Measurements from ENCODE around the gene COQ2.

Gene COQ2

GRCh38 chr4:83269256-83269655, 15.3 kb downstream of the COQ2 start:
- Mint-ChIP-seq H3K4me3 (no peak overlapping the region), H3K36me3 (ENCODE audit: low read depth) (peaks cover 51% of the 10 kb centered on the region), H3K27me3 (no peaks in the 10 kb centered on the region), H3K9me3 (no peaks in the 10 kb centered on the region), H3K27ac (no peak overlapping the region), H3K4me1 (ENCODE audit: low read depth) (peaks cover 14% of the 10 kb centered on the region)
- intact Hi-C loops (cut with micrococcal nuclease) = no loop called here

GRCh38 chr4:83268491-83268890, 16.1 kb downstream of the COQ2 start:
- intact Hi-C loops (cut with micrococcal nuclease) = no loop called here
- peaks cover 51% of the 10 kb centered on the region for H3K36me3 Mint-ChIP-seq (ENCODE audit: low read depth)
- H3K4me1 Mint-ChIP-seq (ENCODE audit: low read depth) = peaks cover 14% of the 10 kb centered on the region
- H3K27ac Mint-ChIP-seq = no peak overlapping the region
- H3K27me3 Mint-ChIP-seq = no peaks in the 10 kb centered on the region
- no peak overlapping the region for H3K4me3 Mint-ChIP-seq
- H3K9me3 Mint-ChIP-seq = no peaks in the 10 kb centered on the region

- H3K36me3 Mint-ChIP-seq (ENCODE audit: low read depth) = peaks cover 56% of the 10 kb centered on the region
- intact Hi-C loops (cut with micrococcal nuclease) = no loop called here
- no peaks in the 10 kb centered on the region for H3K27me3 Mint-ChIP-seq
- no peaks in the 10 kb centered on the region for H3K9me3 Mint-ChIP-seq
- no peak overlapping the region for H3K4me3 Mint-ChIP-seq
- peaks cover 11% of the 10 kb centered on the region for H3K4me1 Mint-ChIP-seq (ENCODE audit: low read depth)
- H3K27ac Mint-ChIP-seq = no peak overlapping the region
Observed at GRCh38 chr4:83267830-83268475, 16.6 kb downstream of the COQ2 start.

- no peak overlapping the region for H3K4me3 Mint-ChIP-seq
- H3K27me3 Mint-ChIP-seq = no peaks in the 10 kb centered on the region
- intact Hi-C loops (cut with micrococcal nuclease) = no loop called here
Observed at GRCh38 chr4:83267121-83267829, 17.3 kb downstream of the COQ2 start.

GRCh38 chr4:83266689-83267088, 17.9 kb downstream of the COQ2 start:
- Mint-ChIP-seq H3K27ac (no peak overlapping the region), H3K27me3 (no peaks in the 10 kb centered on the region)
- intact Hi-C loops (cut with micrococcal nuclease) = no loop called here

More at GRCh38 chr4:83267121-83267829, 17.3 kb downstream of the COQ2 start:
- H3K9me3 Mint-ChIP-seq = no peaks in the 10 kb centered on the region
- H3K27ac Mint-ChIP-seq = no peak overlapping the region
- H3K36me3 Mint-ChIP-seq (ENCODE audit: low read depth) = peaks cover 62% of the 10 kb centered on the region
- peaks cover 6% of the 10 kb centered on the region for H3K4me1 Mint-ChIP-seq (ENCODE audit: low read depth)

GRCh38 chr4:83263106-83263505, 21.5 kb downstream of the COQ2 start:
- Mint-ChIP-seq H3K36me3 (ENCODE audit: low read depth) (peaks cover 47% of the 10 kb centered on the region), H3K9me3 (no peaks in the 10 kb centered on the region), H3K4me3 (no peak overlapping the region), H3K4me1 (ENCODE audit: low read depth) (peaks cover 6% of the 10 kb centered on the region), H3K27me3 (no peaks in the 10 kb centered on the region), H3K27ac (no peak overlapping the region)
- intact Hi-C loops (cut with micrococcal nuclease) = loop anchor here (5.0 kb wide), 1 partner anchor 206 kb away; no protein-coding TSS in a partner anchor

More at GRCh38 chr4:83266689-83267088, 17.9 kb downstream of the COQ2 start:
- Mint-ChIP-seq H3K4me3 (no peak overlapping the region), H3K36me3 (ENCODE audit: low read depth) (peaks cover 64% of the 10 kb centered on the region), H3K9me3 (no peaks in the 10 kb centered on the region), H3K4me1 (ENCODE audit: low read depth) (peaks cover 6% of the 10 kb centered on the region)

GRCh38 chr4:83262682-83263081, 21.9 kb downstream of the COQ2 start:
- peaks cover 7% of the 10 kb centered on the region for H3K4me1 Mint-ChIP-seq (ENCODE audit: low read depth)
- H3K36me3 Mint-ChIP-seq (ENCODE audit: low read depth) = peaks cover 43% of the 10 kb centered on the region
- intact Hi-C loops (cut with micrococcal nuclease) = loop anchor here (5.0 kb wide), 1 partner anchor 205 kb away; no protein-coding TSS in a partner anchor
- no peak overlapping the region for H3K4me3 Mint-ChIP-seq
- no peaks in the 10 kb centered on the region for H3K27me3 Mint-ChIP-seq
- H3K9me3 Mint-ChIP-seq = no peaks in the 10 kb centered on the region
- no peak overlapping the region for H3K27ac Mint-ChIP-seq

- Mint-ChIP-seq H3K4me3 (no peak overlapping the region), H3K27ac (no peak overlapping the region), H3K9me3 (no peaks in the 10 kb centered on the region), H3K27me3 (no peaks in the 10 kb centered on the region), H3K4me1 (ENCODE audit: low read depth) (peaks cover 8% of the 10 kb centered on the region), H3K36me3 (ENCODE audit: low read depth) (peaks cover 41% of the 10 kb centered on the region)
- intact Hi-C loops (cut with micrococcal nuclease) = loop anchor here (5.0 kb wide), 1 partner anchor 204 kb away; no protein-coding TSS in a partner anchor
Observed at GRCh38 chr4:83261307-83261706, 23.3 kb downstream of the COQ2 start.

- H3K36me3 Mint-ChIP-seq (ENCODE audit: low read depth) = peaks cover 25% of the 10 kb centered on the region
- no peak overlapping the region for H3K27ac Mint-ChIP-seq
- H3K9me3 Mint-ChIP-seq = no peaks in the 10 kb centered on the region
- H3K4me1 Mint-ChIP-seq (ENCODE audit: low read depth) = peaks cover 8% of the 10 kb centered on the region
- no peaks in the 10 kb centered on the region for H3K27me3 Mint-ChIP-seq
- no peak overlapping the region for H3K4me3 Mint-ChIP-seq
- intact Hi-C loops (cut with micrococcal nuclease) = no loop called here
Observed at GRCh38 chr4:83259586-83259985, 25.0 kb downstream of the COQ2 start.

GRCh38 chr4:83258461-83258860, 26.1 kb downstream of the COQ2 start:
- intact Hi-C loops (cut with micrococcal nuclease) = no loop called here
- H3K27me3 Mint-ChIP-seq = no peaks in the 10 kb centered on the region
- H3K27ac Mint-ChIP-seq = peak overlapping the region; percentile 11
- H3K9me3 Mint-ChIP-seq = no peaks in the 10 kb centered on the region
- H3K4me1 Mint-ChIP-seq (ENCODE audit: low read depth) = peaks cover 8% of the 10 kb centered on the region
- H3K36me3 Mint-ChIP-seq (ENCODE audit: low read depth) = peaks cover 24% of the 10 kb centered on the region
- H3K4me3 Mint-ChIP-seq = no peak overlapping the region

- peaks cover 18% of the 10 kb centered on the region for H3K36me3 Mint-ChIP-seq (ENCODE audit: low read depth)
- H3K4me3 Mint-ChIP-seq = no peak overlapping the region
- no peaks in the 10 kb centered on the region for H3K27me3 Mint-ChIP-seq
- peaks cover 9% of the 10 kb centered on the region for H3K4me1 Mint-ChIP-seq (ENCODE audit: low read depth)
- no peaks in the 10 kb centered on the region for H3K9me3 Mint-ChIP-seq
- H3K27ac Mint-ChIP-seq = peak overlapping the region; percentile 11
- intact Hi-C loops (cut with micrococcal nuclease) = no loop called here
Observed at GRCh38 chr4:83257811-83258210, 26.8 kb downstream of the COQ2 start.

- Mint-ChIP-seq H3K4me1 (ENCODE audit: low read depth) (peaks cover 27% of the 10 kb centered on the region), H3K27ac (no peak overlapping the region), H3K9me3 (no peaks in the 10 kb centered on the region), H3K4me3 (no peak overlapping the region), H3K27me3 (no peaks in the 10 kb centered on the region), H3K36me3 (ENCODE audit: low read depth) (no peaks in the 10 kb centered on the region)
- intact Hi-C loops (cut with micrococcal nuclease) = no loop called here
Observed at GRCh38 chr4:83255584-83255983, 29.0 kb downstream of the COQ2 start.

- no peak overlapping the region for H3K4me3 Mint-ChIP-seq
- intact Hi-C loops (cut with micrococcal nuclease) = loop anchor here (2.0 to 5.0 kb wide), 2 partner anchors 36 to 178 kb away; no protein-coding TSS in a partner anchor
- peaks cover 26% of the 10 kb centered on the region for H3K4me1 Mint-ChIP-seq (ENCODE audit: low read depth)
- no peak overlapping the region for H3K27ac Mint-ChIP-seq
- H3K27me3 Mint-ChIP-seq = no peaks in the 10 kb centered on the region
- no peaks in the 10 kb centered on the region for H3K9me3 Mint-ChIP-seq
- H3K36me3 Mint-ChIP-seq (ENCODE audit: low read depth) = no peaks in the 10 kb centered on the region
Observed at GRCh38 chr4:83252782-83253405, 31.7 kb downstream of the COQ2 start.

- Mint-ChIP-seq H3K36me3 (ENCODE audit: low read depth) (no peaks in the 10 kb centered on the region), H3K4me3 (no peak overlapping the region), H3K27ac (no peak overlapping the region), H3K9me3 (no peaks in the 10 kb centered on the region), H3K27me3 (no peaks in the 10 kb centered on the region), H3K4me1 (ENCODE audit: low read depth) (peaks cover 31% of the 10 kb centered on the region)
- intact Hi-C loops (cut with micrococcal nuclease) = loop anchor here (5.0 kb wide), 1 partner anchor 34 kb away; no protein-coding TSS in a partner anchor
Observed at GRCh38 chr4:83251447-83251830, 33.2 kb downstream of the COQ2 start.

Data from dendritic cell treated with granulocyte-macrophage colony-stimulating factor and Interleukin-4, amounts not matched to agents 40 ng/mL and 50 ng/mL, for 4 days (primary cell).